KOPT-K1 (cell line): ENCODE measurements around the gene ZNF3.

Experiments
- H3K27ac ChIP-seq: fragments of 200-600 bp; sonication (generic); 2 replicates; pipeline ENCODE4 v1.5.1; 2016; ENCODE audit warnings: antibody characterized with exemption, mild to moderate bottlenecking, low read depth, low read length; ENCODE audit not compliant: poor library complexity, severe bottlenecking
- H3K36me3 ChIP-seq: fragments of 200-600 bp; sonication (generic); 2 replicates; pipeline ENCODE4 v1.5.1; 2017; ENCODE audit warnings: antibody characterized with exemption, mild to moderate bottlenecking, low read length, moderate library complexity; ENCODE audit not compliant: insufficient read depth
- H3K9me3 ChIP-seq: fragments of 200-600 bp; sonication (generic); 2 replicates; pipeline ENCODE4 v1.5.1; 2017; ENCODE audit warnings: antibody characterized with exemption, low read length, mild to moderate bottlenecking; ENCODE audit not compliant: insufficient read depth, poor library complexity, severe bottlenecking

ZNF3 gene

GRCh38 chr7:100023526-100023925 lies 58.0 kb downstream of the ZNF3 start:
- no peak overlapping the region for H3K27ac ChIP-seq
- no peaks in the 10 kb centered on the region for H3K9me3 ChIP-seq
- H3K36me3 ChIP-seq, result peaks cover 92% of the 10 kb centered on the region

- Histone ChIP-seq H3K36me3 (peaks cover 90% of the 10 kb centered on the region), H3K9me3 (no peaks in the 10 kb centered on the region), H3K27ac (no peak overlapping the region)
These were observed 58.9 kb downstream of the ZNF3 start for GRCh38 chr7:100022621-100023020.

- no peaks in the 10 kb centered on the region for H3K9me3 ChIP-seq
- H3K36me3 ChIP-seq, result peaks cover 78% of the 10 kb centered on the region
- no peak overlapping the region for H3K27ac ChIP-seq
These were observed 60.2 kb downstream of the ZNF3 start for GRCh38 chr7:100021297-100021696.
